Brain microvascular endothelial cell (primary cell): ENCODE data around the gene GAS5.
"Not testable (repeated sequence)": the region's sequence is repeated elsewhere in the genome, so short reads cannot be mapped to it uniquely, and the experiment has no call there.

Source experiments
- DNase-seq: peaks from one replicate; pipeline ENCODE4 v3.0.0-alpha.2; 2020
- H3K27ac ChIP-seq: fragments of 250-450 bp; sonication (Bioruptor Pico); 2 replicates; pipeline ENCODE4 v1.5.1; 2020; ENCODE audit warnings: mild to moderate bottlenecking, moderate library complexity
- H3K27me3 ChIP-seq: fragments of 250-450 bp; sonication (Bioruptor Pico); replicated peaks from 2 replicates; pipeline ENCODE4 v1.5.1; 2020; ENCODE audit warnings: mild to moderate bottlenecking
- H3K36me3 ChIP-seq: fragments of 250-450 bp; sonication (Bioruptor Pico); replicated peaks from 2 replicates; pipeline ENCODE4 v1.5.1; 2020; ENCODE audit warnings: mild to moderate bottlenecking
- H3K4me3 ChIP-seq: 2 replicates; pipeline ENCODE4 v1.5.1; 2011; ENCODE audit warnings: low read depth, mild to moderate bottlenecking, control low read depth, low read length, moderate library complexity
- CTCF ChIP-seq: IDR thresholded peaks from 2 replicates; pipeline ENCODE4 v1.5.1; 2011; ENCODE audit warnings: low read depth, mild to moderate bottlenecking, moderate library complexity, low read length, control low read depth, inconsistent platforms; ENCODE audit errors: missing control alignments
- in situ Hi-C: cut with HindIII; loops from 2 replicates; pipeline ENCODE4 v1.10.0; 2017; ENCODE audit warnings: low sequenced_read_pairs, low pct_ligation_motif_present

GAS5 gene

GRCh38 chr1:173863224-173864161 is 4.3 kb downstream of the GAS5 start:
- peak overlapping the region; percentile 2 for H3K4me3 ChIP-seq
- H3K27me3 ChIP-seq: no peaks in the 10 kb centered on the region
- in situ Hi-C loops: no loop called here
- H3K36me3 ChIP-seq: peaks cover 56% of the 10 kb centered on the region
- DNase-seq: no peak
- H3K27ac ChIP-seq: peak overlapping the region; percentile 18
- TF ChIP-seq CTCF: no peak

DNA sequence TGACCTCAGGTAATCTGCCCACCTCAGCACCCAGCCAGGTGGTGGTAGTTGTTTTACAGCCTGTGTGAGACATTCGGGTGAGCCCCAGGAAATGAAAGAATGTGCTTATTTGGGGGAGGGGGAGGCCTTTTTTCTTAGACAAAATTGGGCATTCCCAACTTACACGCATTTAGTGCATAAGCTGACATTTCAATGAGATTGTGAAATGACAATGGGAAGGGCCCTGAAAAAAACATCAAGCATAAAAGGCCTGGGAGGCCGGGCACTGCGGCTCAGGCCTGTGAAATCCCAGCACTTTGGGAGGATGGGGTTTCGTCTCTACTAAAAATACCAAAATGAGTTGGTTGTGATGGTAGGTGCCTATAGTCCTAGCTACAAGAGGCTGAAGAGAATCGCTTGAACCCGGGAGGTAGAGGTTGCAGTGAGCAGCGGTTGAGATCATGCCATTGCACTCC is 5.0 kb downstream of the GAS5 start:
- TF ChIP-seq CTCF: no peak
- Histone ChIP-seq H3K36me3 (peaks cover 59% of the 10 kb centered on the region), H3K27me3 (no peaks in the 10 kb centered on the region), H3K27ac (no peak overlapping the region), H3K4me3 (no peak overlapping the region)
- in situ Hi-C loops: no loop called here
- no peak for DNase-seq

DNA sequence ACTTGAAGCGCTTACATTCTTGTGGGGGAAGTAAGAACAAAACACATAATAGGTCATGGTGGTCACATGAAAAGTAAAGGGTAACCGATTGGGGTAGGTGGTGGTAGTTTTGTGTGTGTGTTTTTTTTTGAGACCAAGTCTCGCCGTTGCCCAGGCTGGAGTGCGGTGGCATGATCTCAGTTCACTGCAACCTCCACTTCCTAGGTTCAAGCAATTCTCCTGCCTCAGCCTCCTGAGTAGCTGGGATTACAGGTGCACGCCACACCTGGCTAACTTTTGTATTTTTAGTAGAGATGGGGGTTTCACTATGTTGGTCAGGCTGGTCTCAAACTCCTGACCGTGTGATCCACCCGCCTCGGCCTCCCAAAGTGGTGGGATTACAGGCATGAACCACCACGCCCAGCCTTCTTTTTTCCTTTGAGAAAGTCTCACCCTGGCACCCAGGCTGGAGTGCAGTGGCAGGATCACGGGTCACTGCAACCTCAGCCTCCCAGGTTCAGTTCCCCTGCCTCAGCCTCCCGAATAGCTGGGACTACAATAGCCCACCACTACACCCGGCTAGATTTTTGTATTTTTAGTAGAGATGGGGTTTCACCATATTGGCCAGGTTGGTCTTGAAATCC is 5.5 kb downstream of the GAS5 start:
- peaks cover 61% of the 10 kb centered on the region for H3K36me3 ChIP-seq
- DNase-seq, H3K27ac ChIP-seq, H3K27me3 ChIP-seq, H3K4me3 ChIP-seq, in situ Hi-C loops: not testable (repeated sequence)

DNA sequence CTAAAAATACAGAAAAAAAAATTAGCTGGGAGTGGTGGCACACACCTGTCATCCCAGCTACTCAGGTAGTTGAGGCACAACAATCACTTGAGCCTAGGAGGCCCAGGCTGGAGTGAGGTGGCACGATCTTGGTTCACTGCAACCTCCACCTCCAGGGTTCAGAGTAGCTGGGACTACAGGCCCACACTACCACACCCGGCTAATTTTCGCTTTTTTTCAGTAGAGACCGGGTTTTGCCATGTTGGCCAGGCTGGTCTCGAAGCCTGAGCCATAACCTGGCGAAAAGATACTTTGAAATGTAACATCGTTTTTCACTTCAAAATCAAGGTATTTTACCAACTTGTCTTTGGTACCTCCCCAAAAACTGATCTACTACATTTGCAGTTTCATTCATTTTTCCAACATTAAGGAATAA is 6.1 kb downstream of the GAS5 start:
- no peak for DNase-seq
- H3K27me3 ChIP-seq: no peaks in the 10 kb centered on the region
- no peak overlapping the region for H3K4me3 ChIP-seq
- in situ Hi-C loops: no loop called here
- TF ChIP-seq CTCF: no peak
- H3K27ac ChIP-seq: no peak overlapping the region
- H3K36me3 ChIP-seq: peaks cover 58% of the 10 kb centered on the region

DNA sequence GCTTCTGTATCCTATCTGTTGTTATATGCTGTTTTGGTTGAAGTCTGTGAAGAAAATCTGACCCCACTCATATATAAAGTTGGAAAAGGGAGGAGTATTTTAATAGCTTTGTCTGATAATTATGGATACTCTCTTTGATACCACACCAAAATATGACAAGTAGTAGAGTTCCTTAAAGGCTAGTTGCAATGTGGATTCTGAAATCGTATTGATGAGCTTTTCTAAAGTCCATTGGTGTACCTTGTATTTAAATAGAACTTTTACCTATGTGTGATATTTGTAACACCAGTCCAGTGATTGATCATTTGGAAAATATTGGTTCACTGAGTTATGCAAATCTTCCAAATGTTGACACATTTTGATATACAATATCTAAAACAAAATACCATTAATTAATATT is 7.7 kb downstream of the GAS5 start:
- no peaks in the 10 kb centered on the region for H3K27me3 ChIP-seq
- no peak for DNase-seq
- in situ Hi-C loops: no loop called here
- no peak overlapping the region for H3K27ac ChIP-seq
- H3K4me3 ChIP-seq: no peak overlapping the region
- peaks cover 49% of the 10 kb centered on the region for H3K36me3 ChIP-seq
- no peak for TF ChIP-seq CTCF

GRCh38 chr1:173859547-173859946 is 8.2 kb downstream of the GAS5 start:
- peaks cover 43% of the 10 kb centered on the region for H3K36me3 ChIP-seq

More at GRCh38 chr1:173859547-173859946, 8.2 kb downstream of the GAS5 start:
- DNase-seq, H3K27me3 ChIP-seq, H3K27ac ChIP-seq, H3K4me3 ChIP-seq, in situ Hi-C loops: not testable (repeated sequence)
